Upper lobe of left lung (tissue), 4 donors: ENCODE results near the gene EDC4.

ENCODE experiments used
- EP300 ChIP-seq, 4 donors: sonication (generic); formaldehyde crosslinking; IDR thresholded peaks; one replicate each; pipeline ENCODE4 v1.5.1; 2017; ENCODE audit warnings: antibody characterized with exemption in 4 of 4, control low read depth in 2 of 4
- POLR2A ChIP-seq, 4 donors: fragments of 450-650 bp; IDR thresholded peaks; one replicate each; pipeline ENCODE4 v1.5.1; 2016 to 2017; ENCODE audit warnings: antibody characterized with exemption in 4 of 4, mild to moderate bottlenecking in 2 of 4
- POLR2AphosphoS5 ChIP-seq, 2 donors: sonication (generic); formaldehyde crosslinking; IDR thresholded peaks; one replicate each; pipeline ENCODE4 v1.5.1; 2017; ENCODE audit warnings: antibody characterized with exemption in 2 of 2
- TF ChIP-seq, protein P1 (sequence below), 6 experiments: fragments of 450-650 bp in 4 of 6; fragments of 200-600 bp in 2 of 6; sonication (generic) in 2 of 6; IDR thresholded peaks; one replicate each; pipeline ENCODE4 v1.5.1; 2016 to 2019; ENCODE audit warnings: antibody characterized with exemption in 6 of 6

DNA sequence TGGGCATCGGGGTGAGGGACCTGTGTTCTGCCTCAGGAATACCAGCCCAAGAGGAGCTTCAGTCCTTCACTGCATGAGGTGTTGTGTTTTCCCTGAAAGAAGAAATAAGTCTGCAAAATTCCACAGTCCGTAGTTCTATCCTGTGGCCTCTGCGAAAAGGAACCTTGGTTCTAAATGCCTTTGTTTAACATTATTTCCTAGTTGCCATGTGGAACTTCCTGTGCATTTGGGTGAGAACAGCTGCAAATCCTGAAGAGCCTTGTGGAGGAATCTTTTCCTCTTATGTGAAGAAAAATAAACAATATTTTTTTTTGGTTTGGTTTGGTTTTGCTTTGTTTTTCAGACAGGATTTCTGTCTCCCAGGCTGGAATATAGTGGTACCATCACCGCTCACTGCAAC, 30.0 kb downstream of the EDC4 start:
- TF ChIP-seq, protein P1, sequence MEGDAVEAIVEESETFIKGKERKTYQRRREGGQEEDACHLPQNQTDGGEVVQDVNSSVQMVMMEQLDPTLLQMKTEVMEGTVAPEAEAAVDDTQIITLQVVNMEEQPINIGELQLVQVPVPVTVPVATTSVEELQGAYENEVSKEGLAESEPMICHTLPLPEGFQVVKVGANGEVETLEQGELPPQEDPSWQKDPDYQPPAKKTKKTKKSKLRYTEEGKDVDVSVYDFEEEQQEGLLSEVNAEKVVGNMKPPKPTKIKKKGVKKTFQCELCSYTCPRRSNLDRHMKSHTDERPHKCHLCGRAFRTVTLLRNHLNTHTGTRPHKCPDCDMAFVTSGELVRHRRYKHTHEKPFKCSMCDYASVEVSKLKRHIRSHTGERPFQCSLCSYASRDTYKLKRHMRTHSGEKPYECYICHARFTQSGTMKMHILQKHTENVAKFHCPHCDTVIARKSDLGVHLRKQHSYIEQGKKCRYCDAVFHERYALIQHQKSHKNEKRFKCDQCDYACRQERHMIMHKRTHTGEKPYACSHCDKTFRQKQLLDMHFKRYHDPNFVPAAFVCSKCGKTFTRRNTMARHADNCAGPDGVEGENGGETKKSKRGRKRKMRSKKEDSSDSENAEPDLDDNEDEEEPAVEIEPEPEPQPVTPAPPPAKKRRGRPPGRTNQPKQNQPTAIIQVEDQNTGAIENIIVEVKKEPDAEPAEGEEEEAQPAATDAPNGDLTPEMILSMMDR (IDR thresholded peaks at IDR 0.05), result no peak
- no peak for TF ChIP-seq EP300 (IDR thresholded peaks at IDR 0.05)
- TF ChIP-seq POLR2A (IDR thresholded peaks at IDR 0.05), result no peak
- no peak for TF ChIP-seq POLR2AphosphoS5 (IDR thresholded peaks at IDR 0.05)
